ENCODE data around the gene TM7SF2. TPM values are rescaled to one million over a fixed set of nuclear protein-coding genes. Genes with fewer than 3 reads are reported as not detected.

The TM7SF2 gene
- polyA plus RNA-seq, 3 donors = 1.8 to 4.5 (median 1.8) TPM

GRCh38 chr11:65119670-65119995 lies 8.0 kb downstream of the TM7SF2 start:
- Histone ChIP-seq H3K27ac (ENCODE audit: low read depth in 1 of 2, low read length in 2 of 2) (no peak overlapping the region), H4K20me1 (ENCODE audit: insufficient read depth, low read length) (peaks cover 18% of the 10 kb centered on the region), H3K27me3 (ENCODE audit: control insufficient read depth in 2 of 2, insufficient read depth in 2 of 2, low read length in 2 of 2) (no peaks in the 10 kb centered on the region), H3K36me3 (replicated peaks in 1 of 2; ENCODE audit: control insufficient read depth in 1 of 2, insufficient read depth in 2 of 2, low read length in 2 of 2) (peaks cover 32 to 37% of the 10 kb centered on the region in 2 donors), H3K9me3 (replicated peaks in 1 of 2; ENCODE audit: control insufficient read depth in 1 of 2, insufficient read depth in 1 of 2, low read length in 2 of 2) (no peaks in the 10 kb centered on the region), H3K9ac (ENCODE audit: insufficient read depth, low read length, poor library complexity, severe bottlenecking) (no peak overlapping the region), H3K4me2 (replicated peaks; ENCODE audit: extremely low read depth, low read length, poor library complexity, severe bottlenecking) (no peak overlapping the region), H3K4me3 (replicated peaks in 1 of 3; ENCODE audit: low read depth in 2 of 3, low read length in 3 of 3) (no peak overlapping the region), H3K4me1 (ENCODE audit: control insufficient read depth in 1 of 2, insufficient read depth in 2 of 2, low read length in 2 of 2) (peaks cover 28 to 46% of the 10 kb centered on the region in 2 donors), H2AFZ (ENCODE audit: insufficient read depth, low read depth, low read length, poor library complexity, severe bottlenecking) (no peak overlapping the region), H3K79me2 (ENCODE audit: insufficient read depth, low read length) (peaks cover 66% of the 10 kb centered on the region)
- Mint-ChIP-seq H3K4me1 (peaks cover 28% of the 10 kb centered on the region), H3K27me3 (ENCODE audit: low read depth in 3 of 3) (peaks cover 0 to 2% (median 0%) of the 10 kb centered on the region in 3 donors), H3K27ac (peak overlapping the region in 6 of 7 donors; percentile 10 to 100 (median 77)), H3K4me3 (no peak overlapping the region), H3K9me3 (peaks cover 0 to 2% (median 0%) of the 10 kb centered on the region in 7 donors), H3K36me3 (peaks cover 43 to 56% of the 10 kb centered on the region in 2 donors)
- no peak for TF ChIP-seq CTCF (IDR thresholded peaks at IDR 0.05)
- DNase-seq = no peak
- intact Hi-C loops (cut with micrococcal nuclease) = no loop called here

- Mint-ChIP-seq H3K27ac (peak overlapping the region; percentile 99 to 100 (median 99)), H3K4me1 (peaks cover 27% of the 10 kb centered on the region), H3K4me3 (peak overlapping the region; percentile 96 to 98), H3K36me3 (peaks cover 51 to 60% of the 10 kb centered on the region in 2 donors), H3K9me3 (no peaks in the 10 kb centered on the region), H3K27me3 (ENCODE audit: low read depth in 3 of 3) (no peaks in the 10 kb centered on the region)
- Histone ChIP-seq H3K79me2 (ENCODE audit: insufficient read depth, low read length) (peaks cover 70% of the 10 kb centered on the region), H2AFZ (ENCODE audit: insufficient read depth, low read depth, low read length, poor library complexity, severe bottlenecking) (no peak overlapping the region), H3K27me3 (ENCODE audit: control insufficient read depth in 2 of 2, insufficient read depth in 2 of 2, low read length in 2 of 2) (no peaks in the 10 kb centered on the region), H3K9me3 (replicated peaks in 1 of 2; ENCODE audit: control insufficient read depth in 1 of 2, insufficient read depth in 1 of 2, low read length in 2 of 2) (no peaks in the 10 kb centered on the region), H3K4me1 (ENCODE audit: control insufficient read depth in 1 of 2, insufficient read depth in 2 of 2, low read length in 2 of 2) (peaks cover 28 to 46% of the 10 kb centered on the region in 2 donors), H3K27ac (ENCODE audit: low read depth in 1 of 2, low read length in 2 of 2) (peak overlapping the region; percentile 87 to 99), H3K9ac (ENCODE audit: insufficient read depth, low read length, poor library complexity, severe bottlenecking) (peak overlapping the region; percentile 98), H3K4me3 (replicated peaks in 1 of 3; ENCODE audit: low read depth in 2 of 3, low read length in 3 of 3) (peak overlapping the region; percentile 72 to 93 (median 91)), H3K36me3 (replicated peaks in 1 of 2; ENCODE audit: control insufficient read depth in 1 of 2, insufficient read depth in 2 of 2, low read length in 2 of 2) (peaks cover 43 to 49% of the 10 kb centered on the region in 2 donors), H4K20me1 (ENCODE audit: insufficient read depth, low read length) (peaks cover 16% of the 10 kb centered on the region), H3K4me2 (replicated peaks; ENCODE audit: extremely low read depth, low read length, poor library complexity, severe bottlenecking) (peak overlapping the region; percentile 89)
- WGBS (ENCODE audit: insufficient coverage) = no CpG with 5 or more reads among the region's 3 CpGs
- intact Hi-C loops (cut with micrococcal nuclease) = loop anchor here in 1 of 2 donors (5.0 kb wide), 1 partner anchor 204 kb away; the partner anchor contains the start of gene ATG2A
- DNase-seq = no peak
- TF ChIP-seq CTCF (IDR thresholded peaks at IDR 0.05) = no peak
Measured at GRCh38 chr11:65120831-65121230, 9.2 kb downstream of the TM7SF2 start.
